Hematopoietic multipotent progenitor cell treated with erythropoietin and hydrocortisone succinate and interleukin-3 and kit ligand, for 4 days (in vitro differentiated cells): Measurements from ENCODE around the gene DCN.

Experiments used
- DNase-seq: peaks from one replicate; pipeline ENCODE4 v3.0.0-alpha.2; 2015

Gene DCN

DNA sequence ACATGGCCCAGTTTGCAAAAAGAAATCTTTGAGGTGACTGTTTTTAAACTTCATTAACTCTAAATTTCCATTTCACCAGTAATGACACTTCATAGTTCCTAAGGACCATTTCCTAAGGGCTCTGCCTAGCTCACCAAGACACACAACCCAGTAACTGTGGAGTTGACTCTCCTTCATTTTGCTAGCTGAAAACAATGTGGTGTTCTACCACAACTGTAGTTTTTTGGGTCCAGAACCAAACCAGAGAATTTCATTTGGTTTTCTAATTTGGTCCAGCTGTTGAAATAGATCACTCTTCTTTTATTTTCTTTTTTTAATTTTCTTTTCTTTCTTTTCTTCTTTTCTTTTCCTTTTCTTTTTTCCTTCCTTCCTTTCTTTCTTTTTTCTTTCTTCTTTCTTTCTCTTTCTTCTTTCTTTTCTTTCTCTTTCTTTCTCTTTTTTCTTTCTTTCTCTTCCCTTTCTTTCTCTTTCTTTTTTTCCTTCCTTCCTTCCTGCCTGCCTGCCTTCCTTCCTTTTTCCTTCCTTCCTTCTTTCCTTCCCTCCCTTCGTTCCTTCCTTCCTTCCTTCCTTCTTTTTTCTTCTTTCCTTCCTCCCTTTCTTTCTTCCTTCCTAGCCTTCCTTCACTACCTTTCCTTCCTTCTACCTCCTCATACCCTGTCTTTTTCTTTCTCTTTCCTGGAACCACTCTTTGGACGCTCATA is 52.8 kb downstream of the DCN start:
- DNase-seq, result no peak

DNA sequence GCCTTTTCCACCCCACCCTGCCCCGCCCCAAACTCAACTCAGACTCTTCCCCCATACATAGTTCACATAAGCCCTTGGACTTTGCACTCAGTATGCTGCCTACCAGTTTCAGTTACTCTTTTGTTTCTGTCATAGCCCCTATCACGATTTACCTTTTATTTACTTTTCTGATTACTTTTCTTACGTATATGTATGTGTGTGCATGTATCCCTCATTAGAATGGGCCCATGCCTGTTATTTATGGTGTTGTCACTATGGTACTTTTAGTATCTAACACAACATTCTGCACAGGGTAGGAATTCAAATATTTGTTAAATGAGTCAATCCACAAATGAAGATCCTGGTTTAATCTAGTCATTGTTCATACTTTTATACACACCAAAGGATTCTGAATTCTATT is 54.9 kb downstream of the DCN start:
- DNase-seq, result no peak

DNA sequence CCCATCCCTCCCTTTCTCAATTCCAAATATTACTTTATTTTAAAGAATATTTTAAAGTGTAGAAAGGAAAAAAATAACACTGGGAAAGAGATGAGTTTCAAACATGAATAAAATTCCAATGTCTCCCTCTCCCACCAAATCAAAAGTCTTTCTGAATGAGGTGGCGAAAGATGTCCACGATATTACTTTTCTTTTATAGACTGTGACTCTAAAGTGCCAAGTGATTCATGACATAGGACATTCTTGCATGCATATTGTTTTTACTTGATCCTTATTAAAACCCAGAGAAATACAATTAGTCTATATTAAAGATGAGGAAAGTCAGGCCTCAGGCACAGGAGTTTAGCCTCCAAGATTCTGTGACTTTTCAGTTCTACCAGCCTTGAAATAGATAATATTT is 55.3 kb downstream of the DCN start:
- DNase-seq, result no peak

DNA sequence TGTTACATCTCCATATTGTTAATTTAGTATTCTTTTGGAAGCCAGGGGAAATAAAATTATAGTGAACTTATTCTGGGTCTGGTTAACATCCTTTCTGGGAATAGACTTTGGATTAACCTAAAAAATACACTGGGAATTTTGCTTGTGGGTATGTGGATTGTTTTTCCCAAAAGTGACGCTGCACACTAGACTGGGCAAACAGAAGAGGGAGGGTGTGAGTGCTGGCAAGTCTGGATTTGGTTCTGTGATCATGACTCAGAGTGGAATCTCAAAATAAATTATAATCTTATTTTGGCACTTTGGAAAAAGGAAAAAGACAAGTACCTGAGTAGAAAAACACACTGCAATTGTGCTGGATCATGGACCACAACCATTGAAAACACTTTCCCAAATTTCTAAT is 56.1 kb downstream of the DCN start:
- DNase-seq, result no peak

DNA sequence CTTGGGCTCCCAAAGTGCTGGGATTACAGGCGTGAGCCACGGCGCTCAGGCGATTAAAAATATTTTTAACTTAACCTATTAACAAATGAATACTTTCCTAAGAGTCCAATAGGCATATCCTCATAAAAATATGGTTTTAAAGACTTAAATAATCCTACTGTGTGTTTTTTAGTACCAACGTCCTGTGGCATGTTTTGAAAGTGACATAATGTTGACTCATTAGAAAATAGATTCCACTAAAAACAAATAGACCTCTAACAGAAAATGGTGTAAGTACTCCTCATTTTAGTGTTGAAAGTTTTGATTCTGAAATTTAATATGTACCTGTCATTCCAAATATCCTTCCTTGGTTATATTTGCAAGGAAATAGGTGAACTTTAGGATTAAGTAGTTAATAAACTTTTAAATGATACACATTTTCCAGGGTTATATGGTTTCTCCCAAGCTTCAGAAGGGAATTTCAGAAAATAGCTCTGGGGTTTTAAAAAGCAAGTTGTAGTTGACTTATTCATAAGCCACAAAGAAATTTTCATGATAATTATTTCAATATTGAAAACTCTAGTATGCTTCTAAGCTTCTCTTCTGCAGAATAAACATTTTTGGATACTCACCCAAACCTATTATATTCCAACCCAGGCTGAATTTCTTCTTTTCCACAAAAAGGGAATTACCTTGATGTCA is 59.2 kb downstream of the DCN start:
- DNase-seq, result no peak

DNA sequence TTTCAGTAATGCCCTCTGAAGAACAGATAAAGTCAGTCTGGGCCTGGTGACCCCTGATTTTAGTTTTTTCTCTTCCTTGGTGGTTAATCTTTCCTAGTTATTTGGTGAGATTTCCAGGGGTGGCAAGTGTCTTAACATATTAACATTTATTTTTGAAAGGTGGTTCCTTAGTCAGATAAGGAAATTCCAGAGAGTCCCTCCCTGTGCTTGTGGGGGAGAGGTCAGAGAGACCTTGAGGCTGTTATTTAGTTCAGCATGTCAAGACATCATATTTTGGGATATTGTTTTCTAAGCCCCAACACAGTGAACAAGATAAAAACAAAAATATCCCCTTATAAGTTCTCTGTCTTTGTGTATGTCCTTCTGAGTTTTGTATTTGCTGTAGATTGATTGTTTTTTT is 61.8 kb downstream of the DCN start:
- no peak for DNase-seq

DNA sequence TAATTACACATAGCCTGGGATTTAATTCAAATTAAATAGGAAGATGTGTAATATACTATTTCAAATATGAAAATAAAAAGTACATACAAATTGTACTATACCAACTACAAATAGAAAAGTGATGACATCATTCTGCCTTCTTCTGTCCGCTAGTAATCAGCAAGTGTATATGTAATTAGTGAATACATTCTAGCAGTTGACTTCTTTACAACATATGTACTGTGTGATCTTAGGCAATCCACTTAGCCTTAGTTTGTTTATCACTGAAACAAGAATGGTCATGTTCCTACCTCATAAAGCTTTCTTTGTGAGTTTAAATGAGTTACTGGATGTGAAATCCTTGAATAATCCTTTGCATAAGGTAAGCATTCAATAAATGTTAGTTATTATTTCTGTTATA is 63.5 kb downstream of the DCN start:
- no peak for DNase-seq

DNA sequence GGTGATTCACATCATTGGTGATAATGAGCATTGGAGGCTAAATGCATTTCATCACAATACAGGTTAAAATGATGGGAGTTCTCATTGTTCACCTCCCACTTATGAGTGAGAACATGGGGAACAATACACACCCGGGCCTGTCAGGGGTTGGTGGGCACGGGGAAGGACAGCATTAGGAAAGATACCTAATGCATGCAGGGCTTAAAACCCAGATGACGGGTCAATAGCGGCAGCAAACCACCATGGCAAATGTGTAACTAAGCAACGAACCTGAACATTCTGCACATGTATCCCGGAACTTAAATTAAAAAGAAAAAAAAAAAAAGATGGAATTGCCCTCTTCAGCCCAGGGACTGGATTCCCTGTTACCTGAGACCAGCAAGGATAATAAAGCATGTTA is 69.0 kb downstream of the DCN start:
- no peak for DNase-seq

DNA sequence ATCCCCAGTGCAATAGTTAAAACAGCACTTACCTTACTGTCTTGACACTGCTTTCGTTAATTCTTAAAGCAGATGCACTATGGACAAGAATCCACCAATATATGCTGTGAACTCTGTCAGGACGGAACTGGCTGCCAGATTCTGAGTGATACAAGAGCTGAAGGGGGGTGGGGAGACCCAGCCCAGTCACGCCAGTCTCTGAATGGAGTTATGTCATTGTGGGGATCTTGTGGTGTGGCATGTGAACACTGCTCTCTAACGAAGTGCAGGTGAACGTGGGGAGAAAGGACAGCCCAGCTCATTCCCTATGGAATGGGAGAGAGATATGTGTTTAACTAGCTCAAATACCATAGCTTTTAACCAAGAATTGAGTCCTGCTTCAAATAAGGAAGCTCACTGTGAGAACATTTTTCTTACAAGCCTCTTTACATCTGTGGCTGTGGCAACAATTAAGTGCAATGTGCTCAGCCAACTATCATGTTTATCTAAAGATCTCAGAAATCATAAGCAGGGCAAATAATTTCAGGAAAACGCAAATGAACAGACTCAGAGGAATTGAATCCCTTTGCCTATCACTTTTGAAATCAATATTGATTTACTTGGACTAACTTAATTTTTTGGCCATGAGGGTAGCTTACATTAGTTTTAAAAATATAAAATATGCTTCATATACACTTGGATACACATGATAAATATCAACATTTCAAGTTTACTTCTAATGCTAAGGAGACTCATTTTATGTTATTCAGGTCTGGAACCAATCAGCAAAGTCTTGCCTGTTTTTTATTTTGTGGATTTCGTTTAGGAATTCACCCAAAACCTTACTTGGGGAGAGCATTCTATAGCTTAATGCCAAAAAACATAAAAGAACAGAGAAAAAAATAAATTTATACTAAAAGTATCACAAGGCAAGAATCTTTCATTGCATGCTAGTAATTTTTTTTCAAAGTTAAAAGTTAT is 71.0 kb downstream of the DCN start, which contains the start of gene LUM:
Gene LUM (minus strand): TSS at position 129 of the 960 bp plus-strand sequence. CDS start 2,515 bp downstream, outside the sequence.
- DNase-seq, result peak; percentile 36

DNA sequence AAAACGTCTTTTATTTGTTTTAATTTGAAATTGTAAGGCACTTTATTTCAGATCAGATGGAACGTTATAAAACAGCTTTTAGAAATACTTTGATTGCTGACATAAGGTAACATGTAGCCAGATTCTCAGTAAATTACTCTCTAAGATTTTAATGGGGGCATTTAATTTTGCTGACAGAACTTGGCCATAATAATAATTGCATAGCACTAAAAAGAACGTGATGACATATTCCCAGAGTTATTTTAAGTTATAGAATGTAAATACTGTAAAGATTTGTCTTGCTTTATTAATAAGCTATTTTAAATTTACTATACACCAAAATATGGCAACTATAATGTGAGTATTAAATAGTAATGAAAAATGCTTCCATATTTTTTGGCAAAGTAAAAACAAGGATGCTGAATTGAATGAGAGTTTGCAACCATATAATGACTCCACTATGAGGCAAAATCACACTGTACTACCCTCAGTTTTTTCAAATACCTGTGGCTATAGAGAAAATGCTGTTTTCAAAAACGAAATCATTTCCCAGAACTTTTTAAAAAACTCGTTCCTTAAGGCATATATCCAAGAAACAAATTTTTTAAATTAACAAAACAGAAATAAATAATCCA is 72.2 kb downstream of the DCN start:
- no peak for DNase-seq

DNA sequence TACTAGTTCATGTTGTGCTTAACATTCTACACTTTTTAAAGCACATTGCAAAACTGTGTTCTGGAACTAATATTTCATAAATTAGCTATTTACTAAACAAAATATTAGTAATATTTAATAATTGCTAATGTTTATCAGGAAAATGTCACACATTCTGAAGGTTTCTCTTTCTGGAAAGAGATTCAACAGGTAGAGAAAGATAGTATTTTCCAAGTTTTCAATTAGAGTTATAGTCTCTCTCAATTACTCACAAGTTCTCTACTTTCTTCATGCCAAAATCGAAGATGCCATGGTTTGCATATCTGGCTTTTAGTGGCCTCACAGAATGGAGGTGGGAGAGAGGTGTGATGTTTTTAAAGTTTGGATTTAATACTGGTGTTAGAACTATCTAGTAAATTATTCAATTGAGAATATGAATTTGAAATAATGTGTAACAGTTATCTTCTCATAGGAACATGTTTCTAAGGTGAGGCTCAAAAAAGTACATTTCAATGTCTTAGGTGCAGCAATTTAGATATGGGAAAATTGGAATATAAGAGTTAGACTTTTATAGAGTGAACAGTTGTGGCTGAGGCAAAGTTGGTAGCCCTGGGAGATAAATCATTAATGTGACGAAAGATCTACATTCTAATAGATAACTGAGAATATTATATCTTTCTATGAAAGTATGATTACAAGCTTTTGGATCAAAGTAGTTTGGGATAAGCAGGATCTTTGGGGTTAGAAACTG is 72.9 kb downstream of the DCN start:
- no peak for DNase-seq

DNA sequence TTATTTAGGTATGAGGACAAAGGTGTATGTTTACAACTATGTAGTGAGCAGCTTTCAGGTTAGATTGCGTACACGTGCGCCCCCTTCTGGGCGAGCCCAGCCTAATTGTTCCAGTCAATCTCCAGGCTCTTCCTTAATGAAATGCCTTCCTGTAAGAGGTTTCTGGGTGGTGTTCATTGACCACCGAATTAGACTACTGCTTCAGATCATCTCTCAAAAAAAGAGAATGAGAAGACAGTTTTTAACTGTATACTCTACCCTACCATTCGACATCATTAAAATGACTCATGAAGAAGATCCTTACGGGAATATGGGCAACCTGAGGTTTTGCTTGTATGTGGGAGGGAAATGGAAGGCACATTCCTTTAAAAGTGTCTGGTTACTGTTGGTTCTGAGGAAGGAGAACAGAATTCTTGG is 73.5 kb downstream of the DCN start:
- peak; percentile 80 for DNase-seq

DNA sequence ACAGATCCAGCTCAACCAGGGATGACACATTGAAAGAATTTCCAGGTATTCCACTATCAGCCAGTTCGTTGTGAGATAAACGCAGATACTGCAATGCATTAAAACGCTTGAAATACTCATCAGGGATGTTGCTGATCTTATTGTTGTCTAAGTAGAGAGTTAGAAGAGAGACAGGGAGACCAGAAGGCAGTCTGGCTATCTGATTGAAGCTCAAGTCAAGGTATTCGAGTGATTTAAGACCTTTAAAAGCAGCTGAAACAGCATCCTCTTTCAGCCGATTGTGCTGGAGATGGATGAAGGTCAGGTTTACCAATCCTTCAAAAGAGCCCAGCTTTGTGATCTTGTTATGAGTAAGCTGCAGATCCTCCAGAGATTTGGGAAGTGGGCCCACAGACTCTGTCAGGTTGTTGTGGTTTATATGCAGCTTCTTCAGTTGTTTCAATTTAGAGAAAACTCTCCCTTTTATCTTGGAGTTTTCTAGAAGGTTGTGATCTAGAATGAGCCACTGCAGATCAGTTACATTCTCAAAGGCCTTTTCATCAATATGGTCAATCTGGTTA is 74.3 kb downstream of the DCN start:
- DNase-seq, result no peak

DNA sequence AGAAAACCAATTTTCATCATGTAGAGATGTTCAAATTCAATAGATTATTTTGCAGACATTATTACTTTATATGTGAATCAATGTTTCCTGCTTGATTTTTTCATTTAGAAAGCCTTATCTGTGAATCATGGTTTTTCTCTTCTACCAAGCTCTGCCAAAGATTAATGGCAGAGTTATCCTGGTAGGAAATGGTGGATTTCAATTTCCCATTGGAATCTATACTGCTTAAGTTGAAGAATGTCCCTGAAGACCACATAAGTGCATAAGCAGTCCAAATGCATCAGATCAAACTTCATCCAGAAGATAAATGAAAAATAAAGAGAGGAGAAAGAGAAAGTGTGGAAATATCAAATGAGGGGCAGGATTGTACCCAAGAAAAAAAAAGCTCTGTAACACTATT is 76.3 kb downstream of the DCN start:
- DNase-seq, result no peak

DNA sequence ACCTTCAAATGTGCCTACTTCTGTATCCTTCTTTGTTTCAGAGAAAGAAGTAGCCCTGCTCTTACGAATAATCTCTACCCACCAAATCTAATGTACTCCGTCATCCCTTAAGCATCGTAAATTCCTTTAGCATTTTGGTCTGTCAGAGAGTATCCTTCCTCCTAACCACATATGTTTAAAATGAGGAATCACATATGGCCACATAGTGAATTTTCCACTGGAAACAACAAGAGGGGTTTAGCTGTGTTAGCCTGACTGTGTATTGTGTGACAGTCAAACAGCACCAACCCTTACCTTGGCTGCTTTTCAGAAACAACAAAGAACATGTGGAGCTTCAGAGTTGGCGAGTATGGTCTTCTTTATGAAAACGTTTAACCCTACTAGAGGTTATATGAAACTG is 76.8 kb downstream of the DCN start:
- no peak for DNase-seq

DNA sequence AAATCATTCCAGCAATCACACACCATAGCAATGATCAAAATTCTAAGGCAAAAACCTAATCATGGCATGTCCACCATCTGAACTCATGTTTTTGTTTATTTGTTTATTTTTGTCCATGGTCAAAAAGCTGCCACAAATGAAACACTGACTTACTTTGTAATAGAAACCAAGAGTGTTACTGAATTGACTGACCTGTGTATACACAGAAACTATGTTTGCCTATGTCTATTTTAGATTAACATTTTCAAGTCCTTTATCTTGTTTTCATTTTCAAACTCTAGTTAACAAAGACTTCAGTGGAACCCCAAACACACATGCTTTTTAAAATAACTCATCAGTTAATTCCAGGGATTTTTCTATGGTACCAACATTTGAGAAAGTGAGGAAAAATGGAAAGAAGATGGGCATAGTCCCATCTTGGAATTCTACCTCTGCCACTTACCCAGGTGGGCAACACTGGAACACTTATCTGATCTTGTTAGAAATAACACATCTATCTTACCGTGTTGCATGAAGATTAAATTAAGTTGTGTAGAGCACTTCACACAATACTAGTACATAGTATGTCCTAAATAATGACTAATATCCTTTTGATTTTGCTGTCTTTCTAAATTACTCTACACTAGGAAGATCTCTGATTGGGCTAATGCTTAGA is 77.7 kb downstream of the DCN start:
- no peak for DNase-seq

DNA sequence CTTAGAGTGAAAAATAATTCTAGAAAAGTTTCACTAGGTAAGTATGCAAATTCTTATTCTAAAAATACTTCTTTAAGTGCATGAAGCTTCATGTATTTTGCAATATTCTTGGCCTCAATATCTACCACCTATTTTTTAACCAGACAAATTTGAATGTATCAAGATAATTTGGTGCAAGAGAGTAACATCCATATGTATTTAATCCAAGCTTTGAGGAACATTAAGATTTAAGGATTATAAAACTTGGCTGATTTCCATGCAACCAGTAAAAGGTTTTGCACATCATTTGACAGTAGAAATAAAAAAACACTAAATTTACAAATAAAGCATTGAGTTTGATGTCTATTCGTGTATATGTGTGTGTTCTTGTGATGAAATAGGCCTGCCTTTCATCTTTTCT is 79.0 kb downstream of the DCN start:
- DNase-seq, result no peak

DNA sequence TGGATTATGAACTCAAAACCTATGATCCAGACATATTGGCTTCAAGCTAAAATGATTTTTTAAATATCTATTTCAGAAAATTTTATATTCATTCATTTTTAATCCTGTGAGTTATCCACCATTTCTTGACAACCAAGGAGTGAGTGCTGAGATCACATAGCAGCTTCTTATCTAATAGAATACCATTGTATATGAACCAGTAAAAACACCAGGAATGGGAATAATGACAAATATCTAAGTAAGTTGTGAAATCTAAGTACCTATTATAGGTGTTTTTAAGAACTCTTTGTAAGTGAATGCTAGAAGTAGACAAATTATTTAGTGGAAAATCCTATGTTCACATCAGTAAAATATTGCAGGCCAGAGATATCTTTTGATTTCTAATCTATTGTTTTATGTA is 79.5 kb downstream of the DCN start:
- DNase-seq, result no peak

DNA sequence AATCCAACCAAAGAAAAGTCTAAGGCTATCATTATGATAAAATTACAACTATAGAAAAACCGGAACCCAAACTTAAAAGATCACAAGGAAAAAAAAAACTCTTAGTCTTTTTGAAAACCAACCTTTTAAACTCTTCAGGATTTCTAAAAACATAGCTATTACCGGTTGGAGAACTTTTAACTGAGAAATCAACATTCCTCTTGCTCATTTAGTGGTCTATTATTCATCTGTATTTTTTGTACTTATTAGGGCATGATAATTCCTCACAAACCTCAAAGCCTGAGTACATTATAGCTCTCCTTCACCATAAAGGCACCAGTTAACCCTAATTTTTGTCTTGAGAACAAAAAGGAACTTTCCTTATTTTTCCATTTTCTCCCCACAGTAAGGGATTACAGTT is 81.7 kb downstream of the DCN start:
- peak; percentile 45 for DNase-seq

DNA sequence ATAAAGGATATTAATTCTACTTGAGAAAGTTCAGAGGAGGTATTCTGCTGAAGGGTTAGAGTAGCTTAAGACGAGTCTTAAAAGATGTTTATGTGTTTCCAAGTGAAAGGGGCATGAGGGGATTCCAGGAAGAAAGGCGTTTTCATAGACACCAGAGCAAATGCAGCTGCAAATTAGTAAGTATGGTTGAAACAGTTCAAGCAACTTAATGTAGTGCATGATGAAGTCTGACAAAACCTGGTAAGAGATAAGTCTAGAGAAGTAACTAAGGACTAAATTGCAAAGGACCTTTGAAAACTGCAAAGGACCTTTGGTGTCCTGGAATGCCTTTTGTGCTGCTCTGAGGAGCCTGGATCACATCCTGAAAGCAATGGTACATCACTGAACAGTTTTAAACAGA is 82.8 kb downstream of the DCN start:
- DNase-seq, result no peak

DNA sequence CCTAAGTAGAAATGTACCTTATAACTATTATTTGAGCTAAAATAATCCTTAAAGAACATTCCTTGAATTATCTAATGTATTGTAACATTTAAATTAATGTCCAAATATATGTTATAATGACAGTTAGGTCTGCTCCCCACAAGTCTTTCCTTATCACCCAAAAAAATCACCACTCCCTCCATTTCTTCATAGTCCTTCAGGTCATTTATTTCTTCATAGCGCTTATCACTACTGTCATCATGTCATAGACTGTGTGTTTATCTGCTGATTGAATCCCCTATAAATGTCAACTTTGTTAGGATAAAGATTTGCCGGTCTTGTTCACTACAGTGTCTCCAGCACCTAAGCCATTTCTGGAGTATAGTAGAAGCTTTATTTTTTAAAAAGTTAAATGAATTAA is 83.3 kb downstream of the DCN start:
- peak; percentile 69 for DNase-seq

DNA sequence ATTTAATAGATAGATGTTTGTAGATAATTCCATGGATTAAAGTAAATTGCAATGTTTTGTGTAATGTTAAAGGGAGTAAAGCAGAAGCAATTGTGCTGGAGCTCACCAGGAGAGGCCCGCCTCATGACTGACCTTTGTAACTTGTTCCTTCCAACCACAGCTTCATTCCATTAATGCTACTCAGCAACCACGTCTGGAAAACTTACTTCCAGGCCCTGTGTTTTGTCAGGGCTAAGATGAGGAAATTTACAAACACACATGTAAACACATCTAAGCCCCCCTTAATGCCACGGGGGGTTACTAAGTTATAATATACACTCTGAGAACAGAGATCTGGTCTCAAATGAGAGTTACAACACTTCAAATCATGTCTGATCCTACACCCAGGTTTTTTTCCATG is 83.7 kb downstream of the DCN start:
- no peak for DNase-seq
